HL-60 (cell line): ENCODE results near the gene POLR2B.

Source experiments
- GABPA ChIP-seq: IDR thresholded peaks from 2 replicates; pipeline ENCODE4 v1.6.1; 2012; ENCODE audit warnings: low read depth
- POLR2AphosphoS5 ChIP-seq: IDR thresholded peaks from 2 replicates; pipeline ENCODE4 v1.6.1; 2012; ENCODE audit warnings: low read depth
- SPI1 ChIP-seq: IDR thresholded peaks from 2 replicates; pipeline ENCODE4 v1.6.1; 2012; ENCODE audit warnings: low read depth, mild to moderate bottlenecking, borderline replicate concordance
- TF ChIP-seq, protein P1 (sequence below): IDR thresholded peaks from one replicate; pipeline ENCODE4 v1.5.1; 2011; ENCODE audit warnings: low read length, control low read depth, inconsistent platforms; ENCODE audit not compliant: insufficient read depth
- TF ChIP-seq, protein P2 (sequence below): IDR thresholded peaks from 2 replicates; pipeline ENCODE4 v1.6.1; 2012; ENCODE audit warnings: low read depth; ENCODE audit not compliant: insufficient replicate concordance

DNA sequence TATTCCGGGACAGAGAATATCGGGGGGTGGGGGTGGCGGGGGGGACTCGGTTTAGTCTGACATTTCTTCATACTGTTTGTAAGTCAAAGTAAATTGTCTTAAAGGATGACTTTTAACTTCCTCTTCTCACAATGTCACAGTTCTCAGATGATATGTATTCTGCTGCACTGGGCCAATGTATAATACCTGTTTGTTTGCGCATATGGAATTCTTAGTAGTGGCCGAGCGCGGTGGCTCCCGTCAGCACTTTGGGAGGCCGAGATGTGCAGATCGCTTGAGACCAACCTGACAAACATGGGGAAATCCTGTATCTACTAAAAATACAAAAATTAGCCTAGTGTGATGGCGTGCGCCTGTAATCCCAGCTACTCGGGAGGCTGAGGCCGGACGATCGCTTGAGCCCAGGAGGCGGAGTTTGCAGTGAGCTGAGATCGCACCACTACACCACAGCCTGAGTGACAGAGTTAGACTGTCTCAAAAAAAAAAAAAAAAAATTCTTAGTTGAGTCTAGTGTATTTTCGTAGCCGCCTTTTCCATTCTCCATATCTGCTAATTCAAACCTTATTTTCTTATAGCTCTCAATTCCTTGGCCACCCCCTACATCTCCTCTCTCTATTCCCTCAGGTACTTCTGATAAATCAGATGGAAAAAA lies 851 bp downstream of the POLR2B start:
- TF ChIP-seq, protein P1, sequence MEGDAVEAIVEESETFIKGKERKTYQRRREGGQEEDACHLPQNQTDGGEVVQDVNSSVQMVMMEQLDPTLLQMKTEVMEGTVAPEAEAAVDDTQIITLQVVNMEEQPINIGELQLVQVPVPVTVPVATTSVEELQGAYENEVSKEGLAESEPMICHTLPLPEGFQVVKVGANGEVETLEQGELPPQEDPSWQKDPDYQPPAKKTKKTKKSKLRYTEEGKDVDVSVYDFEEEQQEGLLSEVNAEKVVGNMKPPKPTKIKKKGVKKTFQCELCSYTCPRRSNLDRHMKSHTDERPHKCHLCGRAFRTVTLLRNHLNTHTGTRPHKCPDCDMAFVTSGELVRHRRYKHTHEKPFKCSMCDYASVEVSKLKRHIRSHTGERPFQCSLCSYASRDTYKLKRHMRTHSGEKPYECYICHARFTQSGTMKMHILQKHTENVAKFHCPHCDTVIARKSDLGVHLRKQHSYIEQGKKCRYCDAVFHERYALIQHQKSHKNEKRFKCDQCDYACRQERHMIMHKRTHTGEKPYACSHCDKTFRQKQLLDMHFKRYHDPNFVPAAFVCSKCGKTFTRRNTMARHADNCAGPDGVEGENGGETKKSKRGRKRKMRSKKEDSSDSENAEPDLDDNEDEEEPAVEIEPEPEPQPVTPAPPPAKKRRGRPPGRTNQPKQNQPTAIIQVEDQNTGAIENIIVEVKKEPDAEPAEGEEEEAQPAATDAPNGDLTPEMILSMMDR: no peak
- TF ChIP-seq, protein P2, sequence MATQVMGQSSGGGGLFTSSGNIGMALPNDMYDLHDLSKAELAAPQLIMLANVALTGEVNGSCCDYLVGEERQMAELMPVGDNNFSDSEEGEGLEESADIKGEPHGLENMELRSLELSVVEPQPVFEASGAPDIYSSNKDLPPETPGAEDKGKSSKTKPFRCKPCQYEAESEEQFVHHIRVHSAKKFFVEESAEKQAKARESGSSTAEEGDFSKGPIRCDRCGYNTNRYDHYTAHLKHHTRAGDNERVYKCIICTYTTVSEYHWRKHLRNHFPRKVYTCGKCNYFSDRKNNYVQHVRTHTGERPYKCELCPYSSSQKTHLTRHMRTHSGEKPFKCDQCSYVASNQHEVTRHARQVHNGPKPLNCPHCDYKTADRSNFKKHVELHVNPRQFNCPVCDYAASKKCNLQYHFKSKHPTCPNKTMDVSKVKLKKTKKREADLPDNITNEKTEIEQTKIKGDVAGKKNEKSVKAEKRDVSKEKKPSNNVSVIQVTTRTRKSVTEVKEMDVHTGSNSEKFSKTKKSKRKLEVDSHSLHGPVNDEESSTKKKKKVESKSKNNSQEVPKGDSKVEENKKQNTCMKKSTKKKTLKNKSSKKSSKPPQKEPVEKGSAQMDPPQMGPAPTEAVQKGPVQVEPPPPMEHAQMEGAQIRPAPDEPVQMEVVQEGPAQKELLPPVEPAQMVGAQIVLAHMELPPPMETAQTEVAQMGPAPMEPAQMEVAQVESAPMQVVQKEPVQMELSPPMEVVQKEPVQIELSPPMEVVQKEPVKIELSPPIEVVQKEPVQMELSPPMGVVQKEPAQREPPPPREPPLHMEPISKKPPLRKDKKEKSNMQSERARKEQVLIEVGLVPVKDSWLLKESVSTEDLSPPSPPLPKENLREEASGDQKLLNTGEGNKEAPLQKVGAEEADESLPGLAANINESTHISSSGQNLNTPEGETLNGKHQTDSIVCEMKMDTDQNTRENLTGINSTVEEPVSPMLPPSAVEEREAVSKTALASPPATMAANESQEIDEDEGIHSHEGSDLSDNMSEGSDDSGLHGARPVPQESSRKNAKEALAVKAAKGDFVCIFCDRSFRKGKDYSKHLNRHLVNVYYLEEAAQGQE: no peak
- TF ChIP-seq POLR2AphosphoS5 (no peak), SPI1 (no peak), GABPA (no peak)
